ENCODE data around the gene PYGL. TPM values are rescaled to one million over a fixed set of nuclear protein-coding genes. Genes with fewer than 3 reads are reported as not detected.

Gene PYGL
- 54.5 and 55.3 TPM in 2 replicates for total RNA-seq

GRCh38 chr14:50943943-50944646 is at the start of gene PYGL:
Gene PYGL, minus strand, starts transcription at chr14:50944483. Its CDS starts 80 bp downstream, at chr14:50944403.

GRCh38 chr14:50871914-50872732 is 72.2 kb downstream of the PYGL start, which contains the start of gene ABHD12B:
Gene ABHD12B, plus strand, starts transcription at chr14:50872053. Its CDS starts 122 bp downstream, at chr14:50872175.

Other genes starting within 250 kb of the PYGL start
- 41.8 and 61.6 TPM in 2 replicates for gene NIN, start 113.3 kb downstream of the PYGL start, total RNA-seq
- not detected in 2 replicates for gene ABHD12B, start 72.4 kb downstream of the PYGL start, total RNA-seq
- under 0.01 TPM in 2 replicates for gene TRIM9, start 150.6 kb upstream of the PYGL start, total RNA-seq

Measured in vein endothelial cell (primary cell).